Mesenchymal stem cell (in vitro differentiated cells and primary cell): ENCODE measurements around the gene PLCB1.

ENCODE experiments used
- DNase-seq: peaks from one replicate; pipeline ENCODE4 v3.0.0-alpha.2; 2013
- H2AFZ ChIP-seq: one replicate; pipeline ENCODE4 v1.6.1; 2013; ENCODE audit warnings: low read depth, mild to moderate bottlenecking, control low read depth, inconsistent platforms, low read length, moderate library complexity
- H2AK5ac ChIP-seq: 2 replicates; pipeline ENCODE4 v1.6.1; 2013; ENCODE audit warnings: low read length, moderate library complexity, mild to moderate bottlenecking, inconsistent platforms; ENCODE audit not compliant: severe bottlenecking
- H2BK120ac ChIP-seq: one replicate; pipeline ENCODE4 v1.6.1; 2013; ENCODE audit warnings: low read depth, mild to moderate bottlenecking, inconsistent platforms, low read length, moderate library complexity
- H2BK12ac ChIP-seq, 2 experiments: one replicate each; pipeline ENCODE4 v1.6.1; 2013; ENCODE audit warnings: inconsistent platforms in 2 of 2, low read length in 2 of 2, mild to moderate bottlenecking in 2 of 2, moderate library complexity in 2 of 2, control low read depth in 1 of 2
- H2BK15ac ChIP-seq: one replicate; pipeline ENCODE4 v1.6.1; 2013; ENCODE audit warnings: mild to moderate bottlenecking, low read depth, inconsistent platforms; ENCODE audit not compliant: poor library complexity, severe bottlenecking
- H2BK5ac ChIP-seq: 2 replicates; pipeline ENCODE4 v1.6.1; 2013; ENCODE audit warnings: low read depth, mild to moderate bottlenecking, low read length, control low read depth, inconsistent platforms; ENCODE audit not compliant: poor library complexity, severe bottlenecking
- H3K14ac ChIP-seq, 2 experiments: one replicate each; pipeline ENCODE4 v1.6.1; 2013; ENCODE audit warnings: inconsistent platforms in 2 of 2, low read length in 2 of 2, control low read depth in 1 of 2, mild to moderate bottlenecking in 1 of 2, moderate library complexity in 1 of 2
- H3K18ac ChIP-seq, 2 experiments: one replicate each; pipeline ENCODE4 v1.6.1; 2013; ENCODE audit warnings: inconsistent platforms in 2 of 2, low read length in 2 of 2, control low read depth in 1 of 2, low read depth in 1 of 2, mild to moderate bottlenecking in 1 of 2
- H3K23ac ChIP-seq, 2 experiments: one replicate each; pipeline ENCODE4 v1.6.1; 2013; ENCODE audit warnings: inconsistent platforms in 2 of 2, low read length in 2 of 2, mild to moderate bottlenecking in 2 of 2, moderate library complexity in 2 of 2, control low read depth in 1 of 2
- H3K27ac ChIP-seq: 2 replicates; pipeline ENCODE4 v1.5.1; 2013; ENCODE audit warnings: mild to moderate bottlenecking, moderate library complexity, low read length, control low read depth, inconsistent platforms; ENCODE audit not compliant: poor library complexity, severe bottlenecking
- H3K27me3 ChIP-seq, 2 experiments: 2 replicates each; pipeline versions ENCODE4 v1.6.1 to v1.7.0; 2013; ENCODE audit warnings: low read length in 2 of 2, mild to moderate bottlenecking in 2 of 2, moderate library complexity in 2 of 2, control low read depth in 1 of 2, inconsistent platforms in 1 of 2; ENCODE audit not compliant: control insufficient read depth in 1 of 2, insufficient read depth in 1 of 2
- H3K36me3 ChIP-seq, 2 experiments: 2 replicates each; pipeline versions ENCODE4 v1.6.1 to v1.7.0; 2013; ENCODE audit warnings: low read length in 2 of 2, control low read depth in 1 of 2, inconsistent platforms in 1 of 2, low read depth in 1 of 2, mild to moderate bottlenecking in 1 of 2; ENCODE audit not compliant: insufficient read depth in 2 of 2, control insufficient read depth in 1 of 2
- H3K4ac ChIP-seq, 2 experiments: one replicate each; pipeline ENCODE4 v1.6.1; 2013; ENCODE audit warnings: inconsistent platforms in 2 of 2, low read length in 2 of 2, mild to moderate bottlenecking in 2 of 2, moderate library complexity in 2 of 2, control low read depth in 1 of 2, low read depth in 1 of 2
- H3K4me1 ChIP-seq: 2 replicates; pipeline ENCODE4 v1.6.1; 2013; ENCODE audit warnings: low read depth, low read length, control low read depth; ENCODE audit not compliant: control insufficient read depth, insufficient read depth
- H3K4me2 ChIP-seq: 2 replicates; pipeline ENCODE4 v1.6.1; 2013; ENCODE audit warnings: low read length, mild to moderate bottlenecking, inconsistent platforms; ENCODE audit not compliant: poor library complexity, severe bottlenecking
- H3K4me3 ChIP-seq, 2 experiments: 2 replicates each; pipeline versions ENCODE4 v1.5.1 to v1.7.0; 2013; ENCODE audit warnings: low read length in 2 of 2, mild to moderate bottlenecking in 2 of 2, control low read depth in 1 of 2, low read depth in 1 of 2; ENCODE audit not compliant: insufficient read depth in 1 of 2
- H3K79me1 ChIP-seq: replicated peaks from 2 replicates; pipeline ENCODE4 v1.6.1; 2013; ENCODE audit warnings: mild to moderate bottlenecking, control low read depth, low read length, inconsistent platforms; ENCODE audit not compliant: poor library complexity, severe bottlenecking
- H3K9ac ChIP-seq: 2 replicates; pipeline ENCODE4 v1.7.0; 2013; ENCODE audit warnings: mild to moderate bottlenecking, low read length, moderate library complexity
- H3K9me3 ChIP-seq: 2 replicates; pipeline ENCODE4 v1.7.0; 2013; ENCODE audit warnings: mild to moderate bottlenecking, low read length; ENCODE audit not compliant: control insufficient read depth
- H4K8ac ChIP-seq: one replicate; pipeline ENCODE4 v1.6.1; 2013; ENCODE audit warnings: inconsistent platforms, mild to moderate bottlenecking, low read length, moderate library complexity
- H4K91ac ChIP-seq: one replicate; pipeline ENCODE4 v1.6.1; 2013; ENCODE audit warnings: mild to moderate bottlenecking, low read length, inconsistent platforms
- WGBS: methylation state at CpG from one replicate; pipeline ENCODE4 v1.1.7; 2013; ENCODE audit warnings: mixed read lengths; 5-methylcytosine and 5-hydroxymethylcytosine counted together

PLCB1 gene

GRCh38 chr20:8389381-8390036, 257.4 kb downstream of the PLCB1 start:
- Histone ChIP-seq H2BK15ac (no peak overlapping the region), H3K9me3 (no peaks in the 10 kb centered on the region), H2AK5ac (no peak overlapping the region), H3K9ac (peak overlapping the region; percentile 58), H3K27ac (no peak overlapping the region), H3K79me1 (no peaks in the 10 kb centered on the region), H3K18ac (no peak overlapping the region), H3K4me1 (peaks cover 10% of the 10 kb centered on the region), H3K4me2 (no peak overlapping the region), H2BK12ac (no peak overlapping the region), H3K4ac (no peak overlapping the region), H4K8ac (no peak overlapping the region), H2AFZ (no peak overlapping the region), H3K27me3 (no peaks in the 10 kb centered on the region), H2BK5ac (no peak overlapping the region), H4K91ac (no peak overlapping the region), H3K4me3 (no peak overlapping the region), H3K14ac (no peak overlapping the region), H2BK120ac (no peak overlapping the region), H3K23ac (no peak overlapping the region), H3K36me3 (peaks cover 0 to 4% of the 10 kb centered on the region in 2 experiments)
- DNase-seq = peak; percentile 53
- WGBS = 93% methylated on average over 2 of the region's 7 CpGs

- Histone ChIP-seq H3K4me1 (peaks cover 6% of the 10 kb centered on the region), H3K36me3 (no peaks in the 10 kb centered on the region), H2BK15ac (no peak overlapping the region), H3K14ac (no peak overlapping the region), H3K27me3 (no peaks in the 10 kb centered on the region), H3K18ac (no peak overlapping the region), H2BK120ac (no peak overlapping the region), H3K23ac (no peak overlapping the region), H4K91ac (no peak overlapping the region), H2BK5ac (no peak overlapping the region), H4K8ac (no peak overlapping the region), H3K9ac (no peak overlapping the region), H2BK12ac (no peak overlapping the region), H3K27ac (no peak overlapping the region), H3K9me3 (no peaks in the 10 kb centered on the region), H3K4ac (no peak overlapping the region), H3K79me1 (no peaks in the 10 kb centered on the region), H3K4me2 (no peak overlapping the region), H2AK5ac (no peak overlapping the region), H2AFZ (no peak overlapping the region), H3K4me3 (no peak overlapping the region)
- WGBS = 93% methylated on average over 5 of the region's 5 CpGs
- no peak for DNase-seq
Observed at GRCh38 chr20:8390037-8390433, 258.0 kb downstream of the PLCB1 start.

- no peak overlapping the region for H3K9ac ChIP-seq
Observed at GRCh38 chr20:8390500-8390899, 258.4 kb downstream of the PLCB1 start.

GRCh38 chr20:8393381-8393780, 261.3 kb downstream of the PLCB1 start:
- Histone ChIP-seq H3K27ac (no peak overlapping the region), H2BK120ac (no peak overlapping the region), H3K23ac (no peak overlapping the region), H3K4ac (no peak overlapping the region), H2BK5ac (no peak overlapping the region), H3K9ac (no peak overlapping the region), H2BK12ac (no peak overlapping the region), H3K79me1 (no peaks in the 10 kb centered on the region), H3K9me3 (no peaks in the 10 kb centered on the region), H3K18ac (no peak overlapping the region), H3K4me2 (no peak overlapping the region), H4K91ac (no peak overlapping the region), H3K27me3 (no peaks in the 10 kb centered on the region), H4K8ac (no peak overlapping the region), H3K4me1 (no peaks in the 10 kb centered on the region), H3K4me3 (no peak overlapping the region), H3K36me3 (no peaks in the 10 kb centered on the region), H2BK15ac (no peak overlapping the region), H2AK5ac (no peak overlapping the region), H3K14ac (no peak overlapping the region), H2AFZ (no peak overlapping the region)
- DNase-seq = no peak
- WGBS = 90% methylated on average over 3 of the region's 3 CpGs

More at GRCh38 chr20:8390500-8390899, 258.4 kb downstream of the PLCB1 start:
- H3K27me3 ChIP-seq = no peaks in the 10 kb centered on the region
- no peak overlapping the region for H4K8ac ChIP-seq
- H3K36me3 ChIP-seq = no peaks in the 10 kb centered on the region
- H2BK5ac ChIP-seq = no peak overlapping the region
- no peak overlapping the region for H3K18ac ChIP-seq
- H3K14ac ChIP-seq = no peak overlapping the region
- no peak overlapping the region for H3K4ac ChIP-seq
- H2BK15ac ChIP-seq = no peak overlapping the region
- H3K79me1 ChIP-seq = no peaks in the 10 kb centered on the region
- H3K23ac ChIP-seq = no peak overlapping the region
- no peak overlapping the region for H4K91ac ChIP-seq
- no peak overlapping the region for H2AK5ac ChIP-seq
- no peak overlapping the region for H2AFZ ChIP-seq
- H3K4me2 ChIP-seq = no peak overlapping the region
- no peaks in the 10 kb centered on the region for H3K9me3 ChIP-seq
- no peak overlapping the region for H3K4me3 ChIP-seq
- no peak overlapping the region for H3K27ac ChIP-seq
- H3K4me1 ChIP-seq = peaks cover 2% of the 10 kb centered on the region
- H2BK12ac ChIP-seq = no peak overlapping the region
- H2BK120ac ChIP-seq = no peak overlapping the region
- no peak for DNase-seq
